GM21825 (cell line): ENCODE measurements around the gene NPIPA1.
A peak's percentile ranks its signal among the peaks of the same experiment; 100 is the strongest.
"Not testable (repeated sequence)": the region's sequence is repeated elsewhere in the genome, so short reads cannot be mapped to it uniquely, and the experiment has no call there.

Source experiments
- ATAC-seq: cut with Tn5 transposase; IDR thresholded peaks from one replicate; pipeline ENCODE4 v1.9.1; 2021; ENCODE audit warnings: mild to moderate bottlenecking, moderate library complexity; ENCODE audit not compliant: unreplicated experiment

Gene NPIPA1

GRCh38 chr16:14975418-14976194 is 38.4 kb downstream of the NPIPA1 start:
- ATAC-seq, result peak; percentile 12

- ATAC-seq, result not testable (repeated sequence)
Measured at GRCh38 chr16:14976971-14977736, 39.9 kb downstream of the NPIPA1 start.

- not testable (repeated sequence) for ATAC-seq
Measured at GRCh38 chr16:14978281-14978680, 41.0 kb downstream of the NPIPA1 start.

- not testable (repeated sequence) for ATAC-seq
Measured at GRCh38 chr16:14978908-14979307, 41.7 kb downstream of the NPIPA1 start.

- ATAC-seq, result not testable (repeated sequence)
Measured at GRCh38 chr16:14981234-14981633, 44.0 kb downstream of the NPIPA1 start.

- ATAC-seq, result not testable (repeated sequence)
Measured at GRCh38 chr16:14982521-14982920, 45.3 kb downstream of the NPIPA1 start.

- ATAC-seq, result not testable (repeated sequence)
Measured at GRCh38 chr16:14988092-14988491, 50.8 kb downstream of the NPIPA1 start.

GRCh38 chr16:14988661-14989191 is 51.5 kb downstream of the NPIPA1 start:
- not testable (repeated sequence) for ATAC-seq

- not testable (repeated sequence) for ATAC-seq
Measured at GRCh38 chr16:14989291-14990281, 52.3 kb downstream of the NPIPA1 start.

GRCh38 chr16:14993277-14994151 is 56.3 kb downstream of the NPIPA1 start:
- not testable (repeated sequence) for ATAC-seq

GRCh38 chr16:14996702-14997101 is 59.5 kb downstream of the NPIPA1 start:
- not testable (repeated sequence) for ATAC-seq

GRCh38 chr16:14998300-14998699 is 61.1 kb downstream of the NPIPA1 start:
- ATAC-seq, result not testable (repeated sequence)

- ATAC-seq, result not testable (repeated sequence)
Measured at GRCh38 chr16:14999845-15000244, 62.6 kb downstream of the NPIPA1 start.
